PC-3 (cell line): Measurements from ENCODE around the gene STON1. TPM values are rescaled to one million over a fixed set of nuclear protein-coding genes. Genes with fewer than 3 reads are reported as not detected.

Experiments
- ATAC-seq: fragments of 200-7000 bp; cut with Tn5 transposase; 2 replicates; pipeline ENCODE4 v1.9.1; 2020; ENCODE audit warnings: mild to moderate bottlenecking, moderate library complexity
- BruUV-seq: library from RNA; stranded (reverse); fragments of 400-500 nt; replicated peaks from 2 replicates; lab custom pipeline; 2021; lab: Mats Ljungman, UMichigan
- CTCF ChIA-PET: fragments of 300-600 bp; sonication (Branson Sonifier 250); formaldehyde crosslinking; loops from one replicate; lab custom pipeline; 2022; ENCODE audit warnings: antibody characterized with exemption; lab: Charles Lee
- POLR2A ChIA-PET: fragments of 300-600 bp; sonication (Branson Sonifier 250); formaldehyde crosslinking; loops from one replicate; lab custom pipeline; 2022; ENCODE audit warnings: antibody characterized with exemption; ENCODE audit not compliant: unreplicated experiment; lab: Charles Lee
- DNase-seq: peaks from one replicate; pipeline ENCODE4 v3.0.0-alpha.2; 2015
- H2AFZ ChIP-seq: fragments of 300-600 bp; sonication (generic); 2 replicates; pipeline ENCODE4 v1.6.0; 2016; ENCODE audit warnings: antibody characterized with exemption, low read length
- H3F3A ChIP-seq: fragments of 300-600 bp; sonication (generic); one replicate; pipeline ENCODE4 v1.6.0; 2017; ENCODE audit warnings: antibody characterized with exemption, low read length, control low read depth, mild to moderate bottlenecking; ENCODE audit not compliant: unreplicated experiment
- H3K27ac ChIP-seq: fragments of 300-600 bp; sonication (generic); 2 replicates; pipeline ENCODE4 v1.5.1; 2016; ENCODE audit warnings: mild to moderate bottlenecking, low read length
- H3K27me3 ChIP-seq: fragments of 300-600 bp; sonication (generic); 2 replicates; pipeline ENCODE4 v1.6.1; 2016; ENCODE audit warnings: low read length, mixed read lengths
- H3K36me3 ChIP-seq: fragments of 300-600 bp; sonication (generic); 2 replicates; pipeline ENCODE4 v1.6.1; 2016; ENCODE audit warnings: low read depth, mixed run types, low read length, mixed read lengths
- H3K4me1 ChIP-seq: fragments of 300-600 bp; sonication (generic); 2 replicates; pipeline ENCODE4 v1.5.1; 2016; ENCODE audit warnings: low read length; ENCODE audit not compliant: insufficient read depth
- H3K4me2 ChIP-seq: fragments of 300-600 bp; sonication (generic); 2 replicates; pipeline ENCODE4 v1.6.0; 2016; ENCODE audit warnings: low read length
- H3K4me3 ChIP-seq: fragments of 300-600 bp; sonication (generic); 2 replicates; pipeline ENCODE4 v1.5.1; 2016; ENCODE audit warnings: mild to moderate bottlenecking, low read length, mixed read lengths
- H3K79me2 ChIP-seq: fragments of 300-600 bp; sonication (generic); 2 replicates; pipeline ENCODE4 v1.6.1; 2017; ENCODE audit warnings: low read length, mixed read lengths
- H3K9ac ChIP-seq: fragments of 300-600 bp; sonication (generic); 2 replicates; pipeline ENCODE4 v1.6.0; 2016; ENCODE audit warnings: mild to moderate bottlenecking, low read length
- H3K9me2 ChIP-seq: fragments of 300-600 bp; sonication (generic); replicated peaks from 2 replicates; pipeline ENCODE4 v1.6.1; 2016; ENCODE audit warnings: mixed run types, low read length, mixed read lengths
- H3K9me3 ChIP-seq: fragments of 300-600 bp; sonication (generic); 2 replicates; pipeline ENCODE4 v1.6.1; 2016; ENCODE audit warnings: low read length, mixed read lengths
- H4K20me1 ChIP-seq: fragments of 300-600 bp; sonication (generic); 2 replicates; pipeline ENCODE4 v1.6.1; 2016; ENCODE audit warnings: low read length, mixed read lengths
- CTCF ChIP-seq: fragments of 300-600 bp; sonication (generic); conservative IDR thresholded peaks from 2 replicates; pipeline ENCODE4 v1.5.1; 2017; ENCODE audit warnings: antibody characterized with exemption, low read depth, mild to moderate bottlenecking, low read length
- EZH2 ChIP-seq: fragments of 300-600 bp; sonication (generic); IDR thresholded peaks from one replicate; pipeline ENCODE4 v1.6.1; 2017; ENCODE audit warnings: antibody characterized with exemption, mild to moderate bottlenecking, low read length; ENCODE audit not compliant: unreplicated experiment
- EZH2phosphoT487 ChIP-seq: fragments of 300-600 bp; sonication (generic); IDR thresholded peaks from 2 replicates; pipeline ENCODE4 v1.6.1; 2018; ENCODE audit warnings: mild to moderate bottlenecking, antibody characterized with exemption, low read length, borderline replicate concordance
- intact Hi-C: fragments of 100-400 bp; cut with micrococcal nuclease; formaldehyde crosslinking; loops from 2 replicates; pipeline ENCODE4 v1.9.0; 2023
- total RNA-seq: library from RNA; depleted of rRNA; stranded (reverse); fragments of >200 nt; gene quantifications from 2 replicates; pipeline ENCODE4 v1.2.3, GENCODE V29; 2014

STON1 gene
- total RNA-seq, 1 experiment from 2014 or later, result 1.2 TPM

DNA sequence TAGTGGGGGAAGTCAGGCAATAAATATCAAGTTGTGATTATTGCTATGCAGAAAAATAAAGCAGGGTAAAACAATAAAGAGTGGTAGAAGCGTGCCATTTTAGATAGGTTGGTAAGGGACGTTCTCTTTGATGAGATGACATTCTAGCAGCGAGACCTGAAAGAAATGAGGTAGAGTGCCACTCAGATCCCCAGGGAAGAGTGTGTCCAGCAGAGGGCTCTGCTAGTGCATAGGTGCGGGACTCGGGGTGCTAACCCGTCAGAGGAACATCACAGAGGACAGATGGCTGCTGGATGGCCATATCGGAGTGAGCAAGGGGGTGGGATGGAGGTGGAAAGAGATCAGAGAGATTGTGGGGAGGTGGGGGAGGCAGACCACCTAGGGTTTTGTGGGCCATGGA is 71.4 kb downstream of the STON1 start:
- Histone ChIP-seq H3K9ac (no peak overlapping the region), H3K27me3 (no peaks in the 10 kb centered on the region), H3K9me2 (no peaks in the 10 kb centered on the region), H4K20me1 (no peaks in the 10 kb centered on the region), H3K79me2 (no peaks in the 10 kb centered on the region), H3F3A (no peaks in the 10 kb centered on the region), H3K9me3 (no peaks in the 10 kb centered on the region), H3K36me3 (no peaks in the 10 kb centered on the region), H2AFZ (no peak overlapping the region), H3K4me2 (peak overlapping the region; percentile 24; the same call in 1 of the 2 replicates), H3K4me1 (peaks cover 8% of the 10 kb centered on the region), H3K4me3 (no peak overlapping the region), H3K27ac (no peak overlapping the region)
- BruUV-seq, result no TSS peak
- ATAC-seq (peak; percentile 78; the same call in 1 of the 2 replicates), DNase-seq (peak; percentile 44)
- TF ChIP-seq CTCF, result peak; percentile 74
- no peak for TF ChIP-seq EZH2phosphoT487
- ChIA-PET POLR2A (no interaction called here), CTCF (no interaction called here)
- intact Hi-C loops, result loop anchor here (1.0 to 5.0 kb wide), 2 partner anchors 126 to 1891 kb away; no protein-coding TSS in a partner anchor

GRCh38 chr2:48605482-48606175 is 75.7 kb downstream of the STON1 start:
- POLR2A ChIA-PET, result no interaction called here
- intact Hi-C loops, result no loop called here
- no peak overlapping the region for H3K9ac ChIP-seq

More at GRCh38 chr2:48605482-48606175, 75.7 kb downstream of the STON1 start:
- H3K4me3 ChIP-seq, result no peak overlapping the region
- no peak overlapping the region for H3K27ac ChIP-seq
- no peaks in the 10 kb centered on the region for H3K9me3 ChIP-seq
- no peaks in the 10 kb centered on the region for H3K36me3 ChIP-seq
- BruUV-seq, result no TSS peak
- H3F3A ChIP-seq, result no peaks in the 10 kb centered on the region
- no peaks in the 10 kb centered on the region for H3K27me3 ChIP-seq
- H4K20me1 ChIP-seq, result no peaks in the 10 kb centered on the region
- no peak for TF ChIP-seq EZH2
- TF ChIP-seq EZH2phosphoT487, result no peak
- TF ChIP-seq CTCF, result no peak
- no peaks in the 10 kb centered on the region for H3K9me2 ChIP-seq
- H3K4me2 ChIP-seq, result no peak overlapping the region
- ATAC-seq (no peak), DNase-seq (no peak)
- H2AFZ ChIP-seq, result no peak overlapping the region
- H3K79me2 ChIP-seq, result no peaks in the 10 kb centered on the region
- peaks cover 17% of the 10 kb centered on the region for H3K4me1 ChIP-seq
- CTCF ChIA-PET, result no interaction called here
